Smooth muscle cell (in vitro differentiated cells): ENCODE data around the gene INPP5D. TPM values are rescaled to one million over a fixed set of nuclear protein-coding genes. Genes with fewer than 3 reads are reported as not detected.

Experiments
- DNase-seq: peaks from one replicate; lab custom pipeline; 2025; ENCODE audit not compliant: unreplicated experiment; lab: John Stamatoyannopoulos, UW
- H2AFZ ChIP-seq: fragments of 200-600 bp; sonication (generic); 2 replicates; pipeline ENCODE4 v1.6.0; 2016; ENCODE audit warnings: antibody characterized with exemption, low read depth, mild to moderate bottlenecking
- H3F3A ChIP-seq: fragments of 200-600 bp; sonication (generic); 2 replicates; pipeline ENCODE4 v1.6.0; 2017; ENCODE audit warnings: antibody characterized with exemption, low read depth
- H3K27ac ChIP-seq: fragments of 200-600 bp; sonication (generic); 2 replicates; pipeline ENCODE4 v1.5.1; 2016; ENCODE audit warnings: low read depth, mild to moderate bottlenecking
- H3K27me3 ChIP-seq: fragments of 200-600 bp; sonication (generic); 2 replicates; pipeline ENCODE4 v1.6.1; 2016; ENCODE audit warnings: low read depth, mild to moderate bottlenecking
- H3K36me3 ChIP-seq: fragments of 200-600 bp; sonication (generic); 2 replicates; pipeline ENCODE4 v1.5.1; 2016; ENCODE audit warnings: low read depth
- H3K4me1 ChIP-seq: fragments of 200-600 bp; sonication (generic); 2 replicates; pipeline ENCODE4 v1.5.1; 2016; ENCODE audit warnings: low read depth
- H3K4me2 ChIP-seq: fragments of 200-600 bp; sonication (generic); 2 replicates; pipeline ENCODE4 v1.6.0; 2016; ENCODE audit warnings: mild to moderate bottlenecking
- H3K4me3 ChIP-seq: fragments of 200-600 bp; sonication (generic); 2 replicates; pipeline ENCODE4 v1.5.1; 2016; ENCODE audit warnings: mild to moderate bottlenecking
- H3K79me2 ChIP-seq: fragments of 200-600 bp; sonication (generic); 2 replicates; pipeline ENCODE4 v1.6.0; 2016; ENCODE audit warnings: low read depth, mild to moderate bottlenecking
- H3K9ac ChIP-seq: fragments of 200-600 bp; sonication (generic); 2 replicates; pipeline ENCODE4 v1.6.0; 2016; ENCODE audit warnings: low read depth
- H3K9me3 ChIP-seq: fragments of 200-600 bp; sonication (generic); replicated peaks from 2 replicates; pipeline ENCODE4 v1.5.1; 2016; ENCODE audit warnings: low read depth
- H4K20me1 ChIP-seq: fragments of 200-600 bp; sonication (generic); 2 replicates; pipeline ENCODE4 v1.6.0; 2016; ENCODE audit warnings: low read depth
- CTCF ChIP-seq: fragments of 200-600 bp; sonication (generic); IDR thresholded peaks from 2 replicates; pipeline ENCODE4 v1.5.1; 2017; ENCODE audit warnings: borderline replicate concordance, mild to moderate bottlenecking, antibody characterized with exemption; ENCODE audit not compliant: insufficient read depth, poor library complexity, severe bottlenecking
- WGBS: methylation state at CpG from one replicate; pipeline ENCODE4 v1.1.7; 2016; ENCODE audit warnings: low lambda C conversion rate; 5-methylcytosine and 5-hydroxymethylcytosine counted together
- polyA plus RNA-seq: library from polyadenylated mRNA; unstranded; fragments of >200 nt; fragmentation: Nextera tagmentation; extraction: Ambion mirVana; gene quantifications from 2 replicates; pipeline ENCODE4 v1.2.1, GENCODE V29; 2016
- total RNA-seq: library from RNA; depleted of rRNA; stranded (reverse); fragments of >200 nt; gene quantifications from 2 replicates; pipeline ENCODE4 v1.2.3, GENCODE V29; 2014

The INPP5D gene
- total and polyA plus RNA-seq, 2 experiments from 2014 or later = 5.6 to 17.8 TPM

DNA sequence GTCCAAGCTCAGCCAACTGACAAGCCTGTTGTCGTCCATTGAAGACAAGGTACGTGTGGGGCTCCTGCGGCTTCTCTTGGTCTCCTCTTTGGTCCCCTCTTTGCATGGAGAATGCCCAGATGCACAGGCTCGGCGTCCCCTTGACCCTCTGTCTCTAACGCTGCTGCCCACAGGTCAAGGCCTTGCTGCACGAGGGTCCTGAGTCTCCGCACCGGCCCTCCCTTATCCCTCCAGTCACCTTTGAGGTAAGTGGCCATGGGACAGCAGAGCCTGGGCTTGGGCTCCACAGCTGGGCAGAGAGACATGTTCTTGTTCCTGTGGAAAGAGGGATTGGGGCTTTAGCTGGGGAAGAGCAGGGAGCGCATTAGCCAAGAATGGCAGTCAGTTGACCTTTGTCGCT is 86.1 kb downstream of the INPP5D start:
- Histone ChIP-seq H3K4me2 (no peak overlapping the region), H3K36me3 (no peaks in the 10 kb centered on the region), H4K20me1 (no peaks in the 10 kb centered on the region), H3F3A (no peaks in the 10 kb centered on the region), H3K79me2 (no peaks in the 10 kb centered on the region), H3K4me3 (no peak overlapping the region), H3K4me1 (no peaks in the 10 kb centered on the region), H2AFZ (no peak overlapping the region), H3K27ac (no peak overlapping the region), H3K9ac (no peak overlapping the region), H3K27me3 (no peaks in the 10 kb centered on the region), H3K9me3 (no peaks in the 10 kb centered on the region)
- DNase-seq = no peak
- 91% methylated on average over 11 of the region's 11 CpGs for WGBS
- TF ChIP-seq CTCF = no peak

GRCh38 chr2:233147136-233147828 is 87.1 kb downstream of the INPP5D start:
- Histone ChIP-seq H3K36me3 (no peaks in the 10 kb centered on the region), H3K79me2 (no peaks in the 10 kb centered on the region), H3K9me3 (no peaks in the 10 kb centered on the region)

GRCh38 chr2:233147829-233148167 is 87.7 kb downstream of the INPP5D start:
- H3K4me3 ChIP-seq = no peak overlapping the region
- no peak for DNase-seq
- no peak for TF ChIP-seq CTCF
- H3K27me3 ChIP-seq = no peaks in the 10 kb centered on the region
- H2AFZ ChIP-seq = no peak overlapping the region
- H3K4me1 ChIP-seq = no peaks in the 10 kb centered on the region
- no peak overlapping the region for H3K4me2 ChIP-seq
- no peaks in the 10 kb centered on the region for H3K9me3 ChIP-seq
- H3K36me3 ChIP-seq = no peaks in the 10 kb centered on the region
- no peaks in the 10 kb centered on the region for H3F3A ChIP-seq
- H3K79me2 ChIP-seq = no peaks in the 10 kb centered on the region
- 100% methylated on average over 1 of the region's 1 CpG for WGBS
- no peaks in the 10 kb centered on the region for H4K20me1 ChIP-seq
- no peak overlapping the region for H3K9ac ChIP-seq
- no peak overlapping the region for H3K27ac ChIP-seq

More at GRCh38 chr2:233147136-233147828, 87.1 kb downstream of the INPP5D start:
- H3K4me2 ChIP-seq = no peak overlapping the region
- H4K20me1 ChIP-seq = no peaks in the 10 kb centered on the region
- DNase-seq = no peak
- no peak overlapping the region for H3K27ac ChIP-seq
- no peaks in the 10 kb centered on the region for H3K27me3 ChIP-seq
- no peaks in the 10 kb centered on the region for H3K4me1 ChIP-seq
- H3K9ac ChIP-seq = no peak overlapping the region
- H3F3A ChIP-seq = no peaks in the 10 kb centered on the region
- H3K4me3 ChIP-seq = no peak overlapping the region
- no peak overlapping the region for H2AFZ ChIP-seq
- TF ChIP-seq CTCF = no peak
- WGBS = 93% methylated on average over 22 of the region's 22 CpGs

GRCh38 chr2:233148354-233148753 is 88.2 kb downstream of the INPP5D start:
- no peaks in the 10 kb centered on the region for H3K36me3 ChIP-seq
- no peak for TF ChIP-seq CTCF

More at GRCh38 chr2:233148354-233148753, 88.2 kb downstream of the INPP5D start:
- H3K4me3 ChIP-seq = no peak overlapping the region
- WGBS = 92% methylated on average over 10 of the region's 10 CpGs
- H3K4me1 ChIP-seq = no peaks in the 10 kb centered on the region
- no peak overlapping the region for H2AFZ ChIP-seq
- no peak overlapping the region for H3K9ac ChIP-seq
- H4K20me1 ChIP-seq = no peaks in the 10 kb centered on the region
- no peaks in the 10 kb centered on the region for H3F3A ChIP-seq
- no peak for DNase-seq
- no peaks in the 10 kb centered on the region for H3K9me3 ChIP-seq
- H3K27me3 ChIP-seq = no peaks in the 10 kb centered on the region
- no peaks in the 10 kb centered on the region for H3K79me2 ChIP-seq
- no peak overlapping the region for H3K27ac ChIP-seq
- H3K4me2 ChIP-seq = no peak overlapping the region
